HG03521 (cell line): ENCODE data around the gene SLC5A9.

Experiments used
- ATAC-seq: cut with Tn5 transposase; IDR thresholded peaks from one replicate; pipeline ENCODE4 v1.9.1; 2021; ENCODE audit warnings: mild to moderate bottlenecking, moderate library complexity; ENCODE audit not compliant: unreplicated experiment

Gene SLC5A9

GRCh38 chr1:48222501-48223242 lies at the start of gene SLC5A9:
TSS of gene SLC5A9 (plus strand) at chr1:48222716. CDS start at chr1:48222737, 21 bp downstream.
- ATAC-seq = no peak

GRCh38 chr1:48175116-48175515 lies 47.4 kb upstream of the SLC5A9 start:
- ATAC-seq = no peak

- ATAC-seq = no peak
Observed at GRCh38 chr1:48177257-48177656, 45.3 kb upstream of the SLC5A9 start.

GRCh38 chr1:48181669-48182367 lies 40.7 kb upstream of the SLC5A9 start:
- ATAC-seq = no peak

GRCh38 chr1:48182439-48182838 lies 40.1 kb upstream of the SLC5A9 start:
- ATAC-seq = no peak

GRCh38 chr1:48186306-48186839 lies 36.1 kb upstream of the SLC5A9 start:
- ATAC-seq = no peak

- no peak for ATAC-seq
Observed at GRCh38 chr1:48187969-48188563, 34.5 kb upstream of the SLC5A9 start.

- ATAC-seq = no peak
Observed at GRCh38 chr1:48190881-48191280, 31.6 kb upstream of the SLC5A9 start.

GRCh38 chr1:48194801-48195200 lies 27.7 kb upstream of the SLC5A9 start:
- no peak for ATAC-seq

- no peak for ATAC-seq
Observed at GRCh38 chr1:48196237-48196636, 26.3 kb upstream of the SLC5A9 start.

GRCh38 chr1:48198970-48199369 lies 23.5 kb upstream of the SLC5A9 start:
- no peak for ATAC-seq

- no peak for ATAC-seq
Observed at GRCh38 chr1:48200166-48200900, 22.2 kb upstream of the SLC5A9 start.

GRCh38 chr1:48202030-48202752 lies 20.3 kb upstream of the SLC5A9 start:
- no peak for ATAC-seq

GRCh38 chr1:48203287-48203900 lies 19.1 kb upstream of the SLC5A9 start:
- ATAC-seq = peak; percentile 52

- no peak for ATAC-seq
Observed at GRCh38 chr1:48205522-48205921, 17.0 kb upstream of the SLC5A9 start.

GRCh38 chr1:48206371-48206770 lies 16.1 kb upstream of the SLC5A9 start:
- no peak for ATAC-seq

- no peak for ATAC-seq
Observed at GRCh38 chr1:48207131-48207530, 15.4 kb upstream of the SLC5A9 start.

- ATAC-seq = no peak
Observed at GRCh38 chr1:48207536-48208075, 14.9 kb upstream of the SLC5A9 start.

- no peak for ATAC-seq
Observed at GRCh38 chr1:48208251-48208650, 14.3 kb upstream of the SLC5A9 start.

- ATAC-seq = no peak
Observed at GRCh38 chr1:48208652-48209051, 13.9 kb upstream of the SLC5A9 start.
